HL-60 (cell line): ENCODE results near the gene RBBP4.

ENCODE experiments used
- CTCF ChIP-seq: IDR thresholded peaks from one replicate; pipeline ENCODE4 v1.5.1; 2011; ENCODE audit warnings: low read length, control low read depth, inconsistent platforms; ENCODE audit not compliant: insufficient read depth
- SPI1 ChIP-seq: IDR thresholded peaks from 2 replicates; pipeline ENCODE4 v1.6.1; 2012; ENCODE audit warnings: low read depth, mild to moderate bottlenecking, borderline replicate concordance

DNA sequence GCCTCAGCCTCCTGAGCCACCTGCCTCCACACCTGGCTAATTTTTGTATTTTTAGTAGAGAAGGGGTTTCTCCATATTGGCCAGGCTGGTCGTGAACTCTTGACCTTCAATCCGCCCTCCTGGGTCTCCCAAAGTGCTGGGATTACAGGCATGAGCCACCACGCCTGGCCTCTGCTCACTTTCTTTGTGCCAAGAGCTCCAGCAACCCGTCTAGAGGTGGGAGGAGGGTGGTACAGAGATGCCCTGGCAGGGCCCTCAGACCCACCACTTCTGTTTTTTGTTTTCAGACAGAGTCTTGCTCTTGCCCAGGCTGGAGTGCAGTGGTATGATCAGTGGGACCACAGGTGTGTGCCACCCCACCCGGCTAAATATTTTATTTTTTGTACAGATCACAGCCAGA lies 58.5 kb downstream of the RBBP4 start:
- TF ChIP-seq SPI1 (no peak), CTCF (no peak)
